Stomach (tissue), 4 donors: ENCODE results near the gene ITPKC.

ENCODE experiments used
- CTCF ChIP-seq, 7 experiments: fragments of 450-650 bp in 4 of 7; fragments of 200-600 bp in 3 of 7; sonication (generic) in 3 of 7; IDR thresholded peaks; one replicate each; pipeline ENCODE4 v1.5.1; 2016 to 2019; ENCODE audit warnings: antibody characterized with exemption in 7 of 7, control low read depth in 2 of 7, mild to moderate bottlenecking in 1 of 7
- EP300 ChIP-seq: sonication (generic); formaldehyde crosslinking; IDR thresholded peaks from one replicate; pipeline ENCODE4 v1.6.1; 2017; ENCODE audit warnings: antibody characterized with exemption
- POLR2A ChIP-seq, 4 donors: fragments of 450-650 bp; IDR thresholded peaks; one replicate each; pipeline ENCODE4 v1.6.1; 2016; ENCODE audit warnings: antibody characterized with exemption in 4 of 4, control low read depth in 2 of 4, mild to moderate bottlenecking in 1 of 4, moderate library complexity in 1 of 4
- POLR2AphosphoS5 ChIP-seq, 3 donors: sonication (generic); formaldehyde crosslinking; IDR thresholded peaks; one replicate each; pipeline ENCODE4 v1.6.1; 2016; ENCODE audit warnings: antibody characterized with exemption in 3 of 3

- TF ChIP-seq CTCF (IDR thresholded peaks at IDR 0.05) = no peak
- peak in 1 of 3 donors; percentile 28 for TF ChIP-seq POLR2AphosphoS5 (IDR thresholded peaks at IDR 0.05)
- no peak for TF ChIP-seq EP300
- no peak for TF ChIP-seq POLR2A (IDR thresholded peaks at IDR 0.05)
These were observed 23.8 kb downstream of the ITPKC start for GRCh38 chr19:40740747-40741146.
